HG03045 (cell line): ENCODE measurements around the gene TMEM89.

Experiments used
- ATAC-seq: cut with Tn5 transposase; IDR thresholded peaks from one replicate; pipeline ENCODE4 v1.9.1; 2021; ENCODE audit warnings: mild to moderate bottlenecking, moderate library complexity; ENCODE audit not compliant: unreplicated experiment

Gene TMEM89

GRCh38 chr3:48619541-48620524, 1.7 kb downstream of the TMEM89 start:
- no peak for ATAC-seq

- no peak for ATAC-seq
Observed at GRCh38 chr3:48617559-48617958, 4.0 kb downstream of the TMEM89 start.

- no peak for ATAC-seq
Observed at GRCh38 chr3:48614044-48614443, 7.5 kb downstream of the TMEM89 start.

- no peak for ATAC-seq
Observed at GRCh38 chr3:48612309-48612708, 9.3 kb downstream of the TMEM89 start.

GRCh38 chr3:48609088-48610005, 12.2 kb downstream of the TMEM89 start, which contains the start of gene UQCRC1:
TSS of gene UQCRC1 (minus strand) at chr3:48609646. CDS start at chr3:48609620, 26 bp downstream.
- peak; percentile 98 for ATAC-seq

- no peak for ATAC-seq
Observed at GRCh38 chr3:48607519-48607918, 14.1 kb downstream of the TMEM89 start.

- ATAC-seq, result no peak
Observed at GRCh38 chr3:48601622-48601994, 20.0 kb downstream of the TMEM89 start.

- no peak for ATAC-seq
Observed at GRCh38 chr3:48600711-48601621, 20.6 kb downstream of the TMEM89 start.

- ATAC-seq, result no peak
Observed at GRCh38 chr3:48599509-48600285, 21.9 kb downstream of the TMEM89 start.

- no peak for ATAC-seq
Observed at GRCh38 chr3:48599077-48599501, 22.5 kb downstream of the TMEM89 start.

GRCh38 chr3:48598323-48599076, 23.1 kb downstream of the TMEM89 start:
- no peak for ATAC-seq

- ATAC-seq, result no peak
Observed at GRCh38 chr3:48597408-48597800, 24.2 kb downstream of the TMEM89 start.

- no peak for ATAC-seq
Observed at GRCh38 chr3:48596676-48597407, 24.7 kb downstream of the TMEM89 start.

- ATAC-seq, result no peak
Observed at GRCh38 chr3:48596157-48596556, 25.4 kb downstream of the TMEM89 start.

- no peak for ATAC-seq
Observed at GRCh38 chr3:48595526-48596121, 25.9 kb downstream of the TMEM89 start.

- ATAC-seq, result no peak
Observed at GRCh38 chr3:48595075-48595525, 26.5 kb downstream of the TMEM89 start, which contains the start of gene COL7A1. TSS of gene COL7A1 (minus strand) at chr3:48595329. CDS start at chr3:48595159, 170 bp downstream.

- no peak for ATAC-seq
Observed at GRCh38 chr3:48594417-48595049, 27.0 kb downstream of the TMEM89 start.
